Measurements from ENCODE around the gene CEP120.
"Not testable (repeated sequence)": the region's sequence is repeated elsewhere in the genome, so short reads cannot be mapped to it uniquely, and the experiment has no call there.

- not testable (repeated sequence) for TF ChIP-seq POLR2A, CTCF (IDR thresholded peaks at IDR 0.05)
These were observed 22.3 kb downstream of the CEP120 start for GRCh38 chr5:123400870-123401291.

All from lower leg skin (tissue), 3 donors.